ENCODE measurements around the gene FOXA2. TPM values are rescaled to one million over a fixed set of nuclear protein-coding genes. Genes with fewer than 3 reads are reported as not detected.

FOXA2 gene
- polyA plus RNA-seq, 1 donor, result 8.2 TPM

GRCh38 chr20:22569353-22569752 is 15.0 kb downstream of the FOXA2 start:
- no peaks in the 10 kb centered on the region for H3K4me1 ChIP-seq (ENCODE audit: control insufficient read depth, insufficient read depth, low read length)
- WGBS (ENCODE audit: insufficient coverage, low lambda C conversion rate), result 35% methylated on average over 3 of the region's 11 CpGs
- H3K4me3 ChIP-seq (ENCODE audit: low read length), result no peak overlapping the region
- H3K27ac ChIP-seq (ENCODE audit: low read length), result no peak overlapping the region
- no peak for DNase-seq
- peaks cover 3% of the 10 kb centered on the region for H3K9me3 ChIP-seq (ENCODE audit: control insufficient read depth, low read depth, low read length)
- no peaks in the 10 kb centered on the region for H3K36me3 ChIP-seq (ENCODE audit: control insufficient read depth, insufficient read depth, low read length)
- peaks cover 83% of the 10 kb centered on the region for H3K27me3 ChIP-seq (ENCODE audit: control insufficient read depth, insufficient read depth, low read length)

GRCh38 chr20:22568872-22569344 is 15.5 kb downstream of the FOXA2 start:
- Histone ChIP-seq H3K27me3 (ENCODE audit: control insufficient read depth, insufficient read depth, low read length) (peaks cover 87% of the 10 kb centered on the region), H3K4me1 (ENCODE audit: control insufficient read depth, insufficient read depth, low read length) (no peaks in the 10 kb centered on the region), H3K9me3 (ENCODE audit: control insufficient read depth, low read depth, low read length) (peaks cover 3% of the 10 kb centered on the region), H3K4me3 (ENCODE audit: low read length) (no peak overlapping the region), H3K36me3 (ENCODE audit: control insufficient read depth, insufficient read depth, low read length) (no peaks in the 10 kb centered on the region), H3K27ac (ENCODE audit: low read length) (no peak overlapping the region)
- DNase-seq, result no peak
- WGBS (ENCODE audit: insufficient coverage, low lambda C conversion rate), result 0% methylated on average over 1 of the region's 31 CpGs

GRCh38 chr20:22567944-22568871 is 16.2 kb downstream of the FOXA2 start:
- Histone ChIP-seq H3K27ac (ENCODE audit: low read length) (no peak overlapping the region), H3K4me1 (ENCODE audit: control insufficient read depth, insufficient read depth, low read length) (no peaks in the 10 kb centered on the region), H3K36me3 (ENCODE audit: control insufficient read depth, insufficient read depth, low read length) (no peaks in the 10 kb centered on the region), H3K4me3 (ENCODE audit: low read length) (no peak overlapping the region), H3K27me3 (ENCODE audit: control insufficient read depth, insufficient read depth, low read length) (peaks cover 88% of the 10 kb centered on the region), H3K9me3 (ENCODE audit: control insufficient read depth, low read depth, low read length) (peaks cover 3% of the 10 kb centered on the region)
- no peak for DNase-seq
- WGBS (ENCODE audit: insufficient coverage, low lambda C conversion rate), result no CpG with 5 or more reads among the region's 57 CpGs

- Histone ChIP-seq H3K27me3 (ENCODE audit: control insufficient read depth, insufficient read depth, low read length) (peaks cover 85% of the 10 kb centered on the region), H3K36me3 (ENCODE audit: control insufficient read depth, insufficient read depth, low read length) (no peaks in the 10 kb centered on the region), H3K4me1 (ENCODE audit: control insufficient read depth, insufficient read depth, low read length) (no peaks in the 10 kb centered on the region), H3K9me3 (ENCODE audit: control insufficient read depth, low read depth, low read length) (peaks cover 3% of the 10 kb centered on the region), H3K27ac (ENCODE audit: low read length) (no peak overlapping the region), H3K4me3 (ENCODE audit: low read length) (no peak overlapping the region)
- 100% methylated on average over 1 of the region's 13 CpGs for WGBS (ENCODE audit: insufficient coverage, low lambda C conversion rate)
- no peak for DNase-seq
Observed at GRCh38 chr20:22566876-22567658, 17.3 kb downstream of the FOXA2 start.

- H3K9me3 ChIP-seq (ENCODE audit: control insufficient read depth, low read depth, low read length), result peaks cover 3% of the 10 kb centered on the region
- DNase-seq, result no peak
- H3K27ac ChIP-seq (ENCODE audit: low read length), result no peak overlapping the region
- H3K4me3 ChIP-seq (ENCODE audit: low read length), result no peak overlapping the region
- H3K27me3 ChIP-seq (ENCODE audit: control insufficient read depth, insufficient read depth, low read length), result peaks cover 77% of the 10 kb centered on the region
- no peaks in the 10 kb centered on the region for H3K36me3 ChIP-seq (ENCODE audit: control insufficient read depth, insufficient read depth, low read length)
- WGBS (ENCODE audit: insufficient coverage, low lambda C conversion rate), result 33% methylated on average over 1 of the region's 7 CpGs
- H3K4me1 ChIP-seq (ENCODE audit: control insufficient read depth, insufficient read depth, low read length), result no peaks in the 10 kb centered on the region
Observed at GRCh38 chr20:22563062-22563965, 21.1 kb downstream of the FOXA2 start.

- H3K36me3 ChIP-seq (ENCODE audit: control insufficient read depth, insufficient read depth, low read length), result no peaks in the 10 kb centered on the region
- no peaks in the 10 kb centered on the region for H3K4me1 ChIP-seq (ENCODE audit: control insufficient read depth, insufficient read depth, low read length)
- 20% methylated on average over 2 of the region's 4 CpGs for WGBS (ENCODE audit: insufficient coverage, low lambda C conversion rate)
- no peaks in the 10 kb centered on the region for H3K9me3 ChIP-seq (ENCODE audit: control insufficient read depth, low read depth, low read length)
- DNase-seq, result no peak
- no peak overlapping the region for H3K4me3 ChIP-seq (ENCODE audit: low read length)
- H3K27me3 ChIP-seq (ENCODE audit: control insufficient read depth, insufficient read depth, low read length), result peaks cover 77% of the 10 kb centered on the region
- H3K27ac ChIP-seq (ENCODE audit: low read length), result no peak overlapping the region
Observed at GRCh38 chr20:22562620-22563019, 21.8 kb downstream of the FOXA2 start.

- no peaks in the 10 kb centered on the region for H3K9me3 ChIP-seq (ENCODE audit: control insufficient read depth, low read depth, low read length)
- no peaks in the 10 kb centered on the region for H3K36me3 ChIP-seq (ENCODE audit: control insufficient read depth, insufficient read depth, low read length)
- DNase-seq, result no peak
- peaks cover 71% of the 10 kb centered on the region for H3K27me3 ChIP-seq (ENCODE audit: control insufficient read depth, insufficient read depth, low read length)
- H3K4me1 ChIP-seq (ENCODE audit: control insufficient read depth, insufficient read depth, low read length), result no peaks in the 10 kb centered on the region
- H3K4me3 ChIP-seq (ENCODE audit: low read length), result no peak overlapping the region
- 81% methylated on average over 4 of the region's 9 CpGs for WGBS (ENCODE audit: insufficient coverage, low lambda C conversion rate)
- no peak overlapping the region for H3K27ac ChIP-seq (ENCODE audit: low read length)
Observed at GRCh38 chr20:22561965-22562577, 22.3 kb downstream of the FOXA2 start.

- Histone ChIP-seq H3K4me3 (ENCODE audit: low read length) (no peak overlapping the region), H3K9me3 (ENCODE audit: control insufficient read depth, low read depth, low read length) (no peaks in the 10 kb centered on the region), H3K27ac (ENCODE audit: low read length) (no peak overlapping the region), H3K36me3 (ENCODE audit: control insufficient read depth, insufficient read depth, low read length) (no peaks in the 10 kb centered on the region), H3K4me1 (ENCODE audit: control insufficient read depth, insufficient read depth, low read length) (no peaks in the 10 kb centered on the region), H3K27me3 (ENCODE audit: control insufficient read depth, insufficient read depth, low read length) (peaks cover 67% of the 10 kb centered on the region)
- 74% methylated on average over 3 of the region's 16 CpGs for WGBS (ENCODE audit: insufficient coverage, low lambda C conversion rate)
- DNase-seq, result no peak
Observed at GRCh38 chr20:22560817-22561216, 23.6 kb downstream of the FOXA2 start.

- Histone ChIP-seq H3K4me1 (ENCODE audit: control insufficient read depth, insufficient read depth, low read length) (no peaks in the 10 kb centered on the region), H3K27ac (ENCODE audit: low read length) (no peak overlapping the region), H3K27me3 (ENCODE audit: control insufficient read depth, insufficient read depth, low read length) (peaks cover 62% of the 10 kb centered on the region), H3K4me3 (ENCODE audit: low read length) (no peak overlapping the region), H3K36me3 (ENCODE audit: control insufficient read depth, insufficient read depth, low read length) (no peaks in the 10 kb centered on the region), H3K9me3 (ENCODE audit: control insufficient read depth, low read depth, low read length) (no peaks in the 10 kb centered on the region)
- no peak for DNase-seq
- WGBS (ENCODE audit: insufficient coverage, low lambda C conversion rate), result 78% methylated on average over 3 of the region's 6 CpGs
Observed at GRCh38 chr20:22559711-22560318, 24.6 kb downstream of the FOXA2 start.

Measured in large intestine (tissue), 3 donors.